ENCODE data around the gene AMER2.

Gene AMER2

GRCh38 chr13:25171517-25172302 is at the start of gene AMER2:
AMER2 (minus strand) TSS chr13:25172288; CDS start chr13:25171619, 669 bp downstream.
- peak within 1 kb of the TSS; percentile 24 for H3K4me3 ChIP-seq (ENCODE audit: low read length)
- peak; percentile 4 for DNase-seq (ENCODE audit: low read depth)
- TF ChIP-seq CTCF (conservative IDR thresholded peaks at IDR 0.05; ENCODE audit: low read length) = no peak

- no peak overlapping the region for H3K4me3 ChIP-seq (ENCODE audit: low read length)
- TF ChIP-seq CTCF (conservative IDR thresholded peaks at IDR 0.05; ENCODE audit: low read length) = no peak
- DNase-seq (ENCODE audit: low read depth) = peak; percentile 7
Measured at GRCh38 chr13:25218019-25218418, 45.9 kb upstream of the AMER2 start.

- no peak for TF ChIP-seq CTCF (conservative IDR thresholded peaks at IDR 0.05; ENCODE audit: low read length)
- DNase-seq (ENCODE audit: low read depth) = peak; percentile 13
- no peak overlapping the region for H3K4me3 ChIP-seq (ENCODE audit: low read length)
Measured at GRCh38 chr13:25217023-25217885, 45.2 kb upstream of the AMER2 start.

- no peak for DNase-seq (ENCODE audit: low read depth)
- no peak for TF ChIP-seq CTCF (conservative IDR thresholded peaks at IDR 0.05; ENCODE audit: low read length)
- H3K4me3 ChIP-seq (ENCODE audit: low read length) = no peak overlapping the region
Measured at GRCh38 chr13:25215253-25215575, 43.1 kb upstream of the AMER2 start.

GRCh38 chr13:25214491-25215252 is 42.6 kb upstream of the AMER2 start:
- H3K4me3 ChIP-seq (ENCODE audit: low read length) = no peak overlapping the region
- peak; percentile 26 for TF ChIP-seq CTCF (conservative IDR thresholded peaks at IDR 0.05; ENCODE audit: low read length)
- peak; percentile 35 for DNase-seq (ENCODE audit: low read depth)

GRCh38 chr13:25213715-25214114 is 41.6 kb upstream of the AMER2 start:
- peak; percentile 53 for DNase-seq (ENCODE audit: low read depth)
- H3K4me3 ChIP-seq (ENCODE audit: low read length) = no peak overlapping the region
- no peak for TF ChIP-seq CTCF (conservative IDR thresholded peaks at IDR 0.05; ENCODE audit: low read length)
